H1 (cell line): ENCODE measurements around the gene TBX3. TPM values are rescaled to one million over a fixed set of nuclear protein-coding genes. Genes with fewer than 3 reads are reported as not detected.
A peak's percentile ranks its signal among the peaks of the same experiment; 100 is the strongest.

Experiments used
- CTCF ChIA-PET: fragments of 300-600 bp; sonication (Branson Sonifier 250); formaldehyde crosslinking; loops from one replicate; lab custom pipeline; 2021; ENCODE audit not compliant: partially characterized antibody; lab: Charles Lee
- POLR2A ChIA-PET: fragments of 300-600 bp; sonication (Branson Sonifier 250); formaldehyde crosslinking; loops from one replicate; lab custom pipeline; 2021; ENCODE audit warnings: inconsistent platforms; ENCODE audit not compliant: partially characterized antibody; lab: Charles Lee
- DNase-seq, 2 experiments: peaks; one replicate each; pipeline versions ENCODE4 v3.0.0 to v3.0.0-alpha.2; 2010 to 2022; ENCODE audit warnings: low spot score in 2 of 2, low read depth in 1 of 2, mixed read lengths in 1 of 2
- FAIRE-seq: peaks from 2 replicates; lab custom pipeline; 2011; peaks lifted over from hg19 to GRCh38; lab: Jason Lieb, UNC
- H2AFZ ChIP-seq: 2 replicates; pipeline ENCODE4 v1.8.1; 2012; ENCODE audit warnings: low read length, inconsistent platforms
- H2AK5ac ChIP-seq: 2 replicates; pipeline ENCODE4 v1.6.1; 2013; ENCODE audit warnings: low read depth, low read length
- H2BK120ac ChIP-seq: replicated peaks from 2 replicates; pipeline ENCODE3; 2013; ENCODE audit warnings: low read depth, low read length, inconsistent platforms
- H2BK12ac ChIP-seq: 2 replicates; pipeline ENCODE4 v1.6.1; 2013; ENCODE audit warnings: low read depth, low read length
- H2BK15ac ChIP-seq: 2 replicates; pipeline ENCODE4 v1.6.1; 2013; ENCODE audit warnings: low read length
- H2BK20ac ChIP-seq: 2 replicates; pipeline ENCODE4 v1.6.1; 2013; ENCODE audit warnings: low read length
- H2BK5ac ChIP-seq: 2 replicates; pipeline ENCODE4 v1.6.1; 2013; ENCODE audit warnings: low read depth, low read length
- H3K14ac ChIP-seq: 2 replicates; pipeline ENCODE4 v1.6.1; 2013; ENCODE audit warnings: inconsistent platforms; ENCODE audit not compliant: insufficient read length
- H3K18ac ChIP-seq: 2 replicates; pipeline ENCODE4 v1.6.1; 2013; ENCODE audit warnings: low read length; ENCODE audit errors: extremely low read depth
- H3K23ac ChIP-seq: 2 replicates; pipeline ENCODE4 v1.6.1; 2013; ENCODE audit warnings: inconsistent platforms; ENCODE audit not compliant: insufficient read length
- H3K23me2 ChIP-seq: 2 replicates; pipeline ENCODE4 v1.6.1; 2013; ENCODE audit warnings: low read depth, low read length
- H3K27ac ChIP-seq: 2 replicates; pipeline ENCODE4 v1.6.1; 2011; ENCODE audit warnings: low read depth, low read length, inconsistent platforms
- H3K27me3 ChIP-seq, 4 experiments: replicated peaks in 1 of 4; 1 replicate in 1 of 4; 2 replicates in 3 of 4; pipeline versions ENCODE4 v1.6.1 to v1.8.1; 2011 to 2013; ENCODE audit warnings: low read length in 3 of 4, mild to moderate bottlenecking in 3 of 4, inconsistent platforms in 2 of 4, mixed read lengths in 2 of 4, moderate library complexity in 1 of 4; ENCODE audit not compliant: control insufficient read depth in 3 of 4, insufficient read depth in 3 of 4; ENCODE audit errors: extremely low read depth in 1 of 4
- H3K36me3 ChIP-seq, 4 experiments: 2 replicates each; pipeline versions ENCODE4 v1.6.1 to v1.8.1; 2011 to 2013; ENCODE audit warnings: mild to moderate bottlenecking in 4 of 4, low read length in 3 of 4, moderate library complexity in 2 of 4, control low read depth in 1 of 4, inconsistent platforms in 1 of 4; ENCODE audit not compliant: insufficient read depth in 4 of 4, control insufficient read depth in 2 of 4
- H3K4ac ChIP-seq: replicated peaks from 2 replicates; pipeline ENCODE3; 2013; ENCODE audit warnings: low read length, low read depth, mixed read lengths, inconsistent platforms; ENCODE audit not compliant: insufficient read length
- H3K4me1 ChIP-seq, 4 experiments: replicated peaks in 1 of 4; 1 replicate in 1 of 4; 2 replicates in 3 of 4; pipeline versions ENCODE4 v1.6.1 to v1.8.1; 2011 to 2013; ENCODE audit warnings: low read length in 3 of 4, inconsistent platforms in 2 of 4, mixed read lengths in 1 of 4; ENCODE audit not compliant: insufficient read depth in 4 of 4, control insufficient read depth in 3 of 4
- H3K4me2 ChIP-seq, 2 experiments: 2 replicates each; pipeline versions ENCODE4 v1.6.1 to v1.8.1; 2011 to 2013; ENCODE audit warnings: low read depth in 2 of 2, low read length in 2 of 2, control low read depth in 1 of 2, inconsistent platforms in 1 of 2, mild to moderate bottlenecking in 1 of 2; ENCODE audit not compliant: insufficient read depth in 1 of 2
- H3K4me3 ChIP-seq, 4 experiments: fragments of 200-600, 300-600 bp in 1 of 4; sonication (generic), shearing (Covaris generic), sonication (Bioruptor Twin) in 1 of 4; 2 replicates each; pipeline versions ENCODE4 v1.5.1 to v1.8.1; 2011 to 2016; ENCODE audit warnings: low read length in 4 of 4, low read depth in 3 of 4, control low read depth in 2 of 4, inconsistent platforms in 2 of 4, mild to moderate bottlenecking in 2 of 4, mixed read lengths in 1 of 4, moderate library complexity in 1 of 4; ENCODE audit not compliant: insufficient read depth in 2 of 4; ENCODE audit errors: extremely low read depth in 1 of 4
- H3K56ac ChIP-seq: replicated peaks from 2 replicates; pipeline ENCODE3; 2013; ENCODE audit warnings: low read depth, mild to moderate bottlenecking, mixed read lengths, low read length, inconsistent platforms; ENCODE audit not compliant: insufficient read length
- H3K79me1 ChIP-seq: 2 replicates; pipeline ENCODE4 v1.6.1; 2013; ENCODE audit warnings: low read depth, low read length, control low read depth
- H3K79me2 ChIP-seq, 2 experiments: 2 replicates each; pipeline versions ENCODE4 v1.6.1 to v1.8.1; 2012 to 2013; ENCODE audit warnings: low read length in 2 of 2, mild to moderate bottlenecking in 2 of 2, inconsistent platforms in 1 of 2; ENCODE audit not compliant: insufficient read depth in 2 of 2, control insufficient read depth in 1 of 2
- H3K9ac ChIP-seq, 4 experiments: replicated peaks in 1 of 4; 1 replicate in 1 of 4; 2 replicates in 3 of 4; pipeline versions ENCODE4 v1.6.1 to v1.8.1; 2011 to 2013; ENCODE audit warnings: low read depth in 3 of 4, low read length in 3 of 4, control low read depth in 2 of 4, mild to moderate bottlenecking in 2 of 4, moderate library complexity in 2 of 4, inconsistent platforms in 1 of 4; ENCODE audit errors: extremely low read depth in 1 of 4
- H3K9me3 ChIP-seq, 2 experiments: 2 replicates each; pipeline versions ENCODE4 v1.6.1 to v1.8.1; 2012 to 2013; ENCODE audit warnings: mild to moderate bottlenecking in 2 of 2, moderate library complexity in 2 of 2, control low read depth in 1 of 2, inconsistent platforms in 1 of 2, low read depth in 1 of 2, low read length in 1 of 2, mixed read lengths in 1 of 2; ENCODE audit not compliant: insufficient read depth in 2 of 2
- H4K20me1 ChIP-seq, 2 experiments: replicated peaks in 1 of 2; 2 replicates each; pipeline versions ENCODE3 to v1.8.1; 2011 to 2013; ENCODE audit warnings: inconsistent platforms in 2 of 2, low read length in 2 of 2, mild to moderate bottlenecking in 1 of 2; ENCODE audit not compliant: insufficient read depth in 2 of 2, control insufficient read depth in 1 of 2
- H4K5ac ChIP-seq: 2 replicates; pipeline ENCODE4 v1.6.1; 2013; ENCODE audit warnings: low read length, low read depth, mixed read lengths, inconsistent platforms; ENCODE audit not compliant: insufficient read length
- H4K8ac ChIP-seq: 2 replicates; pipeline ENCODE4 v1.8.0; 2013; ENCODE audit warnings: mild to moderate bottlenecking, moderate library complexity, low read length, inconsistent platforms; ENCODE audit not compliant: insufficient read depth; ENCODE audit errors: extremely low read depth
- H4K91ac ChIP-seq: replicated peaks from 2 replicates; pipeline ENCODE3; 2013; ENCODE audit warnings: low read length, mixed read lengths, inconsistent platforms; ENCODE audit not compliant: insufficient read length
- CBX8 ChIP-seq: fragments of 300-800, 300-1000 bp; sonication (generic); IDR thresholded peaks from 2 replicates; pipeline ENCODE4 v1.7.1; 2016; ENCODE audit warnings: low read depth, low read length, borderline replicate concordance
- JUND ChIP-seq: IDR thresholded peaks from 2 replicates; pipeline ENCODE4 v1.6.1; 2011; ENCODE audit warnings: mild to moderate bottlenecking, improper control_type of control experiment, low read length
- RNF2 ChIP-seq: fragments of 200-900, 300-1000 bp; sonication (generic); IDR thresholded peaks from 2 replicates; pipeline ENCODE4 v1.7.1; 2016; ENCODE audit warnings: borderline replicate concordance, low read depth, mild to moderate bottlenecking, antibody characterized with exemption, low read length; ENCODE audit not compliant: poor library complexity, severe bottlenecking; ENCODE audit errors: missing control alignments
- SAP30 ChIP-seq: fragments of 300-600 bp; sonication (generic); IDR thresholded peaks from 2 replicates; pipeline ENCODE4 v1.7.1; 2012; ENCODE audit warnings: low read length, moderate library complexity, mild to moderate bottlenecking, inconsistent platforms; ENCODE audit not compliant: insufficient read depth, insufficient replicate concordance
- SUZ12 ChIP-seq: fragments of 200-600 bp; sonication (generic); IDR thresholded peaks from 2 replicates; pipeline ENCODE4 v1.6.1; 2012; ENCODE audit warnings: mild to moderate bottlenecking, inconsistent platforms, low read length, moderate library complexity, mixed read lengths
- WGBS, 2 experiments: shearing (Covaris generic) in 1 of 2; methylation state at CpG; one replicate each; pipeline versions ENCODE4 v1.1.6 to v1.1.7; 2013 to 2015; ENCODE audit warnings: low lambda C conversion rate in 2 of 2, mixed read lengths in 2 of 2, inconsistent platforms in 1 of 2, low coverage in 1 of 2, missing lambda C conversion rate in 1 of 2; ENCODE audit not compliant: insufficient replicate concordance in 2 of 2, insufficient coverage in 1 of 2, insufficient read length in 1 of 2; ENCODE audit errors: extremely low coverage in 1 of 2, missing lambda C conversion rate in 1 of 2; 5-methylcytosine and 5-hydroxymethylcytosine counted together
- polyA plus RNA-seq, 7 experiments: library from polyadenylated mRNA; depleted of rRNA in 3 of 7; stranded (reverse) in 5 of 7; unstranded in 2 of 7; fragments of >200 nt in 5 of 7; fragments of 200-250 nt in 2 of 7; gene quantifications; 1 replicate in 5 of 7; 2 replicates in 1 of 7; 4 replicates in 1 of 7; pipeline versions ENCODE4 v1.2.1 to v1.2.3, GENCODE V29; 2011 to 2013; ENCODE audit warnings: missing spikeins in 2 of 7, mixed read lengths in 2 of 7
- total RNA-seq: library from RNA; stranded (reverse); fragmentation: NEBNext Ultra II Directional; extraction: Animal tissue kit (Norgen Biotek cat#: 25700); gene quantifications from 2 replicates; pipeline ENCODE4 v1.2.1, GENCODE V29; 2021

TBX3 gene
- total and polyA plus RNA-seq, 2 of the 8 experiments (the other 6 are each of a cell fraction or from before 2014, with no cell fraction given): 0.09 to 1.0 TPM

DNA sequence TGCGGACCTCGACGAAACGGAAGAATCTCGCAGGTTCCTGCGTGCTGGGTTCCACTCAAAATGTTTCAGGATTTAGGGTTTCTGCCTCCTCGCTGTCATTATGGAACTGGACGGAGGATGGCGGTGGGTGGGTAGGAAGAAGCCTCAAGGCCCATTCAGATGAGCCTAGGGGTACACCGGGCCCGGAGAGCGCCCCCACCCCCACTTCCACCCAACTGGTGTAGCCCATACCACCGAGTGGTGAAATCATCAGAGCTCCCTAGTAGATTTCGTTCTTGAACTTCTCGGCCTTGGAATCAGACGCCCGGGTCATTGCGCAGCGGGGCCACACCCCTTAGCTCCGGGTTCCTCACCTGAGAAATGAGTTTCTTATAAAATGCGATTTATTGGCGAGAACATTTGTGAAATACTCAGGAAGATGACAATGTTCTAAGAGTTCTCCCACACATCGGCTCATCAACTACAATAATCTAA, 13.3 kb upstream of the TBX3 start:
- no peak for TF ChIP-seq JUND
- no peak for TF ChIP-seq SAP30
- peak; percentile 69; the same call in 1 of the 2 replicates for TF ChIP-seq SUZ12
- TF ChIP-seq CBX8: peak; percentile 15; the same call in 1 of the 2 replicates
- peak; percentile 72 for TF ChIP-seq RNF2
- H3K23ac ChIP-seq: no peak overlapping the region
- peaks cover 29% of the 10 kb centered on the region in 2 experiments for H4K20me1 ChIP-seq
- H2AK5ac ChIP-seq: peak overlapping the region; percentile 30
- no peak overlapping the region for H3K9ac ChIP-seq
- H4K91ac ChIP-seq: no peak overlapping the region
- H2BK12ac ChIP-seq: peak overlapping the region; percentile 82
- no peak for DNase-seq
- no peaks in the 10 kb centered on the region for H3K9me3 ChIP-seq
- H4K5ac ChIP-seq: no peak overlapping the region
- no peaks in the 10 kb centered on the region for H3K79me2 ChIP-seq
- peaks cover 9 to 43% (median 22%) of the 10 kb centered on the region in 4 experiments for H3K4me1 ChIP-seq
- CTCF ChIA-PET: interaction anchor here (0.6 to 2.2 kb wide), 10 partner anchors 9 to 770 kb away, joined by 3 to 8 read pairs (median 4); partner anchors contain the start of gene TBX3
- H3K27me3 ChIP-seq: peaks cover 92 to 100% (median 99%) of the 10 kb centered on the region in 4 experiments
- no peak overlapping the region for H3K14ac ChIP-seq
- peak overlapping the region in 2 of 4 experiments; percentile 11 to 49; a peak in 3 of 8 replicates for H3K4me3 ChIP-seq
- H3K18ac ChIP-seq: no peak overlapping the region; the same call in 1 of the 2 replicates
- 8% methylated on average over 23 of the region's 23 CpGs; no CpG with 5 or more reads in 1 of the 2 experiments for WGBS, 2 experiments
- no peak for FAIRE-seq
- H2BK20ac ChIP-seq: no peak overlapping the region
- H3K4ac ChIP-seq: no peak overlapping the region
- H3K4me2 ChIP-seq: peak overlapping the region; percentile 68 to 77; a peak in 3 of 4 replicates
- H2AFZ ChIP-seq: no peak overlapping the region
- POLR2A ChIA-PET: interaction anchor here (1.1 to 2.5 kb wide), 3 partner anchors 9 to 24 kb away, joined by 4 to 5 read pairs (median 4); no protein-coding TSS in a partner anchor
- H3K56ac ChIP-seq: no peak overlapping the region
- H2BK120ac ChIP-seq: no peak overlapping the region
- no peak overlapping the region for H3K27ac ChIP-seq
- H3K36me3 ChIP-seq: no peaks in the 10 kb centered on the region
- H3K23me2 ChIP-seq: peaks cover 7% of the 10 kb centered on the region; the same call in 1 of the 2 replicates
- no peaks in the 10 kb centered on the region for H3K79me1 ChIP-seq
- H2BK15ac ChIP-seq: no peak overlapping the region
- no peak overlapping the region for H4K8ac ChIP-seq
- H2BK5ac ChIP-seq: no peak overlapping the region
